ENCODE results near the gene FAM124A.

GRCh38 chr13:51180853-51181511 lies 41.2 kb upstream of the FAM124A start:
- no peak for TF ChIP-seq CEBPB (IDR thresholded peaks at IDR 0.05; ENCODE audit: low read depth)
- no peak for TF ChIP-seq CTCF (IDR thresholded peaks at IDR 0.05 in 2 of 3, conservative IDR thresholded peaks at IDR 0.05 in 1 of 3; ENCODE audit: borderline replicate concordance in 1 of 3, insufficient read depth in 1 of 3, low read depth in 2 of 3, low read length in 2 of 3)
- TF ChIP-seq RAD21 (IDR thresholded peaks at IDR 0.05; ENCODE audit: low read depth), result no peak
- TF ChIP-seq ZFX (IDR thresholded peaks at IDR 0.05), result no peak
- no peak for TF ChIP-seq POLR2A (IDR thresholded peaks at IDR 0.05; ENCODE audit: borderline replicate concordance, extremely low read depth, insufficient read depth, insufficient read length)
- TF ChIP-seq POLR2AphosphoS5 (IDR thresholded peaks at IDR 0.05; ENCODE audit: low read depth, low read length), result no peak
